ENCODE data around the gene KIF21B. TPM values are rescaled to one million over a fixed set of nuclear protein-coding genes. Genes with fewer than 3 reads are reported as not detected.

KIF21B gene
- total and polyA plus RNA-seq, 2 experiments from 2014 or later, result 4.6 to 34.3 TPM

- H3K9me2 ChIP-seq (ENCODE audit: insufficient read depth), result 0 out of 2 replicates have a peak, but pooled peaks cover 6% of the 10 kb centered on the region
- H3K4me2 ChIP-seq, result no peak overlapping the region
- no peaks in the 10 kb centered on the region for H4K20me1 ChIP-seq (replicated peaks; ENCODE audit: insufficient read depth)
- peaks cover under 1% of the 10 kb centered on the region; the same call in 1 of the 2 replicates for H3K4me1 ChIP-seq (ENCODE audit: insufficient read depth)
- Mint-ChIP-seq H3K36me3 (ENCODE audit: low read depth) (no peaks in the 10 kb centered on the region), H3K4me3 (no peak overlapping the region), H3K27ac (no peak overlapping the region), H3K9me3 (no peaks in the 10 kb centered on the region), H3K27me3 (ENCODE audit: insufficient read depth, low read depth, poor library complexity) (peaks cover 3% of the 10 kb centered on the region), H3K4me1 (peaks cover 6% of the 10 kb centered on the region; the same call in 2 of the 3 replicates)
- no peak overlapping the region for H3K27ac ChIP-seq (ENCODE audit: low read depth)
- no peaks in the 10 kb centered on the region for H3K27me3 ChIP-seq (ENCODE audit: insufficient read depth)
- no peaks in the 10 kb centered on the region for H3F3A ChIP-seq (replicated peaks; ENCODE audit: low read depth)
- H2AFZ ChIP-seq, result no peak overlapping the region
- DNase-seq (ENCODE audit: low spot score) (no peak), ATAC-seq (no peak)
- no peaks in the 10 kb centered on the region for H3K36me3 ChIP-seq (ENCODE audit: insufficient read depth)
- TF ChIP-seq, protein P1, sequence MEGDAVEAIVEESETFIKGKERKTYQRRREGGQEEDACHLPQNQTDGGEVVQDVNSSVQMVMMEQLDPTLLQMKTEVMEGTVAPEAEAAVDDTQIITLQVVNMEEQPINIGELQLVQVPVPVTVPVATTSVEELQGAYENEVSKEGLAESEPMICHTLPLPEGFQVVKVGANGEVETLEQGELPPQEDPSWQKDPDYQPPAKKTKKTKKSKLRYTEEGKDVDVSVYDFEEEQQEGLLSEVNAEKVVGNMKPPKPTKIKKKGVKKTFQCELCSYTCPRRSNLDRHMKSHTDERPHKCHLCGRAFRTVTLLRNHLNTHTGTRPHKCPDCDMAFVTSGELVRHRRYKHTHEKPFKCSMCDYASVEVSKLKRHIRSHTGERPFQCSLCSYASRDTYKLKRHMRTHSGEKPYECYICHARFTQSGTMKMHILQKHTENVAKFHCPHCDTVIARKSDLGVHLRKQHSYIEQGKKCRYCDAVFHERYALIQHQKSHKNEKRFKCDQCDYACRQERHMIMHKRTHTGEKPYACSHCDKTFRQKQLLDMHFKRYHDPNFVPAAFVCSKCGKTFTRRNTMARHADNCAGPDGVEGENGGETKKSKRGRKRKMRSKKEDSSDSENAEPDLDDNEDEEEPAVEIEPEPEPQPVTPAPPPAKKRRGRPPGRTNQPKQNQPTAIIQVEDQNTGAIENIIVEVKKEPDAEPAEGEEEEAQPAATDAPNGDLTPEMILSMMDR (conservative IDR thresholded peaks at IDR 0.05; ENCODE audit: low read depth in 2 of 2), result no peak
- TF ChIP-seq JUNB (IDR thresholded peaks at IDR 0.05; ENCODE audit: unreplicated experiment) (no peak), ZNF331 (CRISPR knock-in tag; IDR thresholded peaks at IDR 0.05; ENCODE audit: low read depth) (no peak), ETS1 (IDR thresholded peaks at IDR 0.05) (no peak), NANOG (IDR thresholded peaks at IDR 0.05; ENCODE audit: borderline replicate concordance) (no peak), STAT1 (IDR thresholded peaks at IDR 0.05; ENCODE audit: unreplicated experiment) (no peak), EZH2 (IDR thresholded peaks at IDR 0.05; ENCODE audit: low read depth, unreplicated experiment) (no peak), CREB1 (CRISPR knock-in tag; IDR thresholded peaks at IDR 0.05; ENCODE audit: low read depth) (no peak), ZNF114 (CRISPR knock-in tag; IDR thresholded peaks at IDR 0.05) (no peak), EZH2phosphoT487 (IDR thresholded peaks at IDR 0.05; ENCODE audit: unreplicated experiment) (no peak)
- TF ChIP-seq, protein P2, sequence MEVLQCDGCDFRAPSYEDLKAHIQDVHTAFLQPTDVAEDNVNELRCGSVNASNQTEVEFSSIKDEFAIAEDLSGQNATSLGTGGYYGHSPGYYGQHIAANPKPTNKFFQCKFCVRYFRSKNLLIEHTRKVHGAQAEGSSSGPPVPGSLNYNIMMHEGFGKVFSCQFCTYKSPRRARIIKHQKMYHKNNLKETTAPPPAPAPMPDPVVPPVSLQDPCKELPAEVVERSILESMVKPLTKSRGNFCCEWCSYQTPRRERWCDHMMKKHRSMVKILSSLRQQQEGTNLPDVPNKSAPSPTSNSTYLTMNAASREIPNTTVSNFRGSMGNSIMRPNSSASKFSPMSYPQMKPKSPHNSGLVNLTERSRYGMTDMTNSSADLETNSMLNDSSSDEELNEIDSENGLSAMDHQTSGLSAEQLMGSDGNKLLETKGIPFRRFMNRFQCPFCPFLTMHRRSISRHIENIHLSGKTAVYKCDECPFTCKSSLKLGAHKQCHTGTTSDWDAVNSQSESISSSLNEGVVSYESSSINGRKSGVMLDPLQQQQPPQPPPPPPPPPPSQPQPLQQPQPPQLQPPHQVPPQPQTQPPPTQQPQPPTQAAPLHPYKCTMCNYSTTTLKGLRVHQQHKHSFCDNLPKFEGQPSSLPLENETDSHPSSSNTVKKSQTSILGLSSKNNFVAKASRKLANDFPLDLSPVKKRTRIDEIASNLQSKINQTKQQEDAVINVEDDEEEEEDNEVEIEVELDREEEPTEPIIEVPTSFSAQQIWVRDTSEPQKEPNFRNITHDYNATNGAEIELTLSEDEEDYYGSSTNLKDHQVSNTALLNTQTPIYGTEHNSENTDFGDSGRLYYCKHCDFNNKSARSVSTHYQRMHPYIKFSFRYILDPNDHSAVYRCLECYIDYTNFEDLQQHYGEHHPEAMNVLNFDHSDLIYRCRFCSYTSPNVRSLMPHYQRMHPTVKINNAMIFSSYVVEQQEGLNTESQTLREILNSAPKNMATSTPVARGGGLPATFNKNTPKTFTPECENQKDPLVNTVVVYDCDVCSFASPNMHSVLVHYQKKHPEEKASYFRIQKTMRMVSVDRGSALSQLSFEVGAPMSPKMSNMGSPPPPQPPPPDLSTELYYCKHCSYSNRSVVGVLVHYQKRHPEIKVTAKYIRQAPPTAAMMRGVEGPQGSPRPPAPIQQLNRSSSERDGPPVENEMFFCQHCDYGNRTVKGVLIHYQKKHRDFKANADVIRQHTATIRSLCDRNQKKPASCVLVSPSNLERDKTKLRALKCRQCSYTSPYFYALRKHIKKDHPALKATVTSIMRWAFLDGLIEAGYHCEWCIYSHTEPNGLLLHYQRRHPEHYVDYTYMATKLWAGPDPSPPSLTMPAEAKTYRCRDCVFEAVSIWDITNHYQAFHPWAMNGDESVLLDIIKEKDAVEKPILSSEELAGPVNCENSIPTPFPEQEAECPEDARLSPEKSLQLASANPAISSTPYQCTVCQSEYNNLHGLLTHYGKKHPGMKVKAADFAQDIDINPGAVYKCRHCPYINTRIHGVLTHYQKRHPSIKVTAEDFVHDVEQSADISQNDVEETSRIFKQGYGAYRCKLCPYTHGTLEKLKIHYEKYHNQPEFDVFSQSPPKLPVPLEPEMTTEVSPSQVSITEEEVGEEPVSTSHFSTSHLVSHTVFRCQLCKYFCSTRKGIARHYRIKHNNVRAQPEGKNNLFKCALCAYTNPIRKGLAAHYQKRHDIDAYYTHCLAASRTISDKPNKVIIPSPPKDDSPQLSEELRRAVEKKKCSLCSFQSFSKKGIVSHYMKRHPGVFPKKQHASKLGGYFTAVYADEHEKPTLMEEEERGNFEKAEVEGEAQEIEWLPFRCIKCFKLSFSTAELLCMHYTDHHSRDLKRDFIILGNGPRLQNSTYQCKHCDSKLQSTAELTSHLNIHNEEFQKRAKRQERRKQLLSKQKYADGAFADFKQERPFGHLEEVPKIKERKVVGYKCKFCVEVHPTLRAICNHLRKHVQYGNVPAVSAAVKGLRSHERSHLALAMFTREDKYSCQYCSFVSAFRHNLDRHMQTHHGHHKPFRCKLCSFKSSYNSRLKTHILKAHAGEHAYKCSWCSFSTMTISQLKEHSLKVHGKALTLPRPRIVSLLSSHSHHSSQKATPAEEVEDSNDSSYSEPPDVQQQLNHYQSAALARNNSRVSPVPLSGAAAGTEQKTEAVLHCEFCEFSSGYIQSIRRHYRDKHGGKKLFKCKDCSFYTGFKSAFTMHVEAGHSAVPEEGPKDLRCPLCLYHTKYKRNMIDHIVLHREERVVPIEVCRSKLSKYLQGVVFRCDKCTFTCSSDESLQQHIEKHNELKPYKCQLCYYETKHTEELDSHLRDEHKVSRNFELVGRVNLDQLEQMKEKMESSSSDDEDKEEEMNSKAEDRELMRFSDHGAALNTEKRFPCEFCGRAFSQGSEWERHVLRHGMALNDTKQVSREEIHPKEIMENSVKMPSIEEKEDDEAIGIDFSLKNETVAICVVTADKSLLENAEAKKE (CRISPR knock-in tag; IDR thresholded peaks at IDR 0.05), result no peak
- H3K4me3 ChIP-seq, result no peak overlapping the region
- H3K79me2 ChIP-seq (replicated peaks; ENCODE audit: insufficient read depth), result no peaks in the 10 kb centered on the region
These were observed 101.1 kb downstream of the KIF21B start for GRCh38 chr1:200922406-200922805.

Measured in GM23338 (cell line).